NCI-H1105 (cell line): Measurements from ENCODE around the gene SLC5A1.
"Not testable (repeated sequence)": the region's sequence is repeated elsewhere in the genome, so short reads cannot be mapped to it uniquely, and the experiment has no call there.

Experiments used
- DNase-seq: peaks from one replicate; lab custom pipeline; 2025; lab: John Stamatoyannopoulos, UW

Gene SLC5A1

DNA sequence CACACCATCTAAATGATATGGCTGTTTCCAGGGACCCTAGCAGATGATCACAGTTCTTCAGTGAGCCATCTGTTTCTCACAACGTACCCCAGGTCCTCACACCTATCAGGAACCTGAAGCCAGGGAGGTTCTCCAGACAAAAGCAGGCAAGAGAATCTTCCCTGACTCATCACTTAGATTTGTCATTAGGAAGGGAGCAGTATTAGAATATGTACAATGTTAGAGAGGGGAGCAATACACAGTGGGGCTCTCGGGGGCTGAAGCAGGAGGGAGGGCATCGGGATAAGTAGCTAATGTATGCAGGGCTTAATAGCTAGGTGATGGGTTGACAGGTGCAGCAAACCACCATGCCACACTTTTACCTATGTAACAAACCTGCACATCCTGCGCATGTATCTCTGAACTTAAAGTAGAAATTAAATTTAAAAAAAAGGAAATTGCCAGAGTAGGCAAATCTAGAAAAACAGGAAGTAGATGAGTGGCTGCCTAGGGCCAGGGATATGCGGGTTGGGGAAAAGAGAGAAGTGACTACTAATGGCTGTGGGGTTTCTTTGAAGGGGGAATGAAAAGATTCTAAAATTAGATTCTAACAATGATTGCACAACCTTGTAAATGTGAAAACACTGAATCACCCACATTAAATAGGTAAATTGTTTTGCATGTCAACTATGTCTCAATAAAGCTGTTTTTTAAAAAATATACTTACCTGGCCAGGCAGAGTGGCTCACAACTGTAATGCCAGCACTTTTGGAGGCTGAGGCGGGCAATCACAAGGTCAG lies 101.6 kb downstream of the SLC5A1 start:
- no peak for DNase-seq

DNA sequence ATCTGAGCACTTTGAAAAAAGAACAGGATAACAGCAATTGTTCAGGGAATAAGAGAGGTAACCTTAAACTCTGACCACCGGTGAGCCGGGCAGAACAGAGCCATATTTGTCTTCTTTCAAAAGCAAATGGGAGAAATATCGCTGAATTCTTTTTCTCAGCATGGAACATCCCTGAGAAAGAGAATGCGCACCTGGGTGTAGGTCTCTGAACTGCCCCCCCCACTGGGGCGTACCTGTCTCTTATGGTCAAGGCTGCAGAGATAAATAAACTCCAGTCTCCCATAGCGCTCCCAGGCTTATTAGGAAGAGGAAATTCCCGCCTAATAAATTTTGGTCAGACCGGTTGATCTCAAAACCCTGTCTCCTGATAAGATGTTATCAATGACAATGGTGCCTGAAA lies 104.1 kb downstream of the SLC5A1 start:
- DNase-seq: not testable (repeated sequence)

DNA sequence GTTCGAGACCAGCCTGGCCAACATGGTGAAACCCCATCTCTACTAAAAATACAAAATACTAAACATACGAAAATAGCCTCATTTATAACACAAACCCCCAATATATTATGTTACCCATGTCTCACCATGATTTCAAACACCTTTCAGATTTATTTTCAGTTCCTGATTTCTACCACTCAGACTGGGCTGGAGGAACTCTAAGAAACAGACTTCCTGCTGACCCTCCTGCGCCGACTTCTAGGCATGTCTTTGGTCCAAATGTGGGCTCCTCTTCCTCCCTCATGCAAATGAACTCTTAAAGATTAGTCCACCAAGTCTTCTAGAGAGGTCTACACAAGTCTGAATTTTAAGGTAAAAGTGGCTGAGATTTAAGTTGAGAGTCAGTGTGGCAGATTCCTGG lies 105.3 kb downstream of the SLC5A1 start:
- DNase-seq: not testable (repeated sequence)

DNA sequence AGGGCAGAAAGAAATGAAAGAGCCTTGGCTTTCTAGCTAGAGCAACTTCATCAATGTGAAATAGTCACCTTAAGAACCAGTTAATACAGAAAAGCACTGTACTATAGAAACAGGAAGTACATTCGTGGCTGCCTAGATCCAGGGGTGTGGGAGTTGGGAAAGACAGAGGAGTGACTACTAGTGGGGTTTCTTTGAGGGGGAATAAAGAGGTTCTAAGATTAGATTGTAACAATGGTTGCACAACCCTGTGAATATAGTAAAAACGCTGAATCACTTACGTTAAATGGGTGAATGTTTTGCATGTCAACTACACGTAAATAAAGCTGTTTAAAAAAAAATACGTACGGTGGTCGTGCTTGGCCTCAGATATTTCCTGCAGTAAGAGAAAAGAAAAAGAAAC lies 107.6 kb downstream of the SLC5A1 start:
- DNase-seq: not testable (repeated sequence)

DNA sequence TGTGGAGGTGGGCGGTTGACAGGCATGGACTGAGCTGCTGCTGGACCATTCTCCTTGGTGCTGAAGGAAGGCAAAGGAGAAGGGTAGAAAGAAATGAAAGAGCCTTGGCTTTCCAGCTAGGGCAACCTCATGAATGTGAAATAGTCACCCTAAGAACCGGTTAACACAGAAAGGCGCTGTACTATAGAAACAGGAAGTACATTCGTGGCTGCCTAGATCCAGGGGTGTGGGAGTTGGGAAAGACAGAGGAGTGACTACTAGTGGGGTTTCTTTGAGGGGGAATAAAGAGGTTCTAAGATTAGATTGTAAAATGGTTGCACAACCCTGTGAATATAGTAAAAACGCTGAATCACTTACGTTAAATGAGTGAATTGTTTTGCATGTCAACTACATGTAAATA lies 108.6 kb downstream of the SLC5A1 start:
- DNase-seq: not testable (repeated sequence)

DNA sequence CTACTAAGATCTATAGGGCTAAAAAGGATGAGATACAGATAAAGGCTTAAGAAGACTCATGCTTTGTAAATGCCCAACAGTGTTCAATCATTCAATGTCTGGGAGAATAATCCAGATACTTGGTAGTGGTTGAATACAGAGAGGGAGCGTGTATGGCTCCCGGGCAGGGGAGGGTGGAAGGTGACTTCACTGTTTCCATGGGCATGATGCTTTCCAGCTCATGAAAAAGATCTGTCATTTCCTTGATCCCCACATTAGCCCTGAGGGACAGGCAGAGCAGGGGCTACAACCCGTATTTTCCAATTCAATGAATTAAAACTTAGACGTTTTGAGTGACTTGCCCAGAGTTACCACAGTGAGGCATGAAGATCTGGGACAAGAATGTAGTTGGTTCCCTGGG lies 111.7 kb downstream of the SLC5A1 start:
- not testable (repeated sequence) for DNase-seq

DNA sequence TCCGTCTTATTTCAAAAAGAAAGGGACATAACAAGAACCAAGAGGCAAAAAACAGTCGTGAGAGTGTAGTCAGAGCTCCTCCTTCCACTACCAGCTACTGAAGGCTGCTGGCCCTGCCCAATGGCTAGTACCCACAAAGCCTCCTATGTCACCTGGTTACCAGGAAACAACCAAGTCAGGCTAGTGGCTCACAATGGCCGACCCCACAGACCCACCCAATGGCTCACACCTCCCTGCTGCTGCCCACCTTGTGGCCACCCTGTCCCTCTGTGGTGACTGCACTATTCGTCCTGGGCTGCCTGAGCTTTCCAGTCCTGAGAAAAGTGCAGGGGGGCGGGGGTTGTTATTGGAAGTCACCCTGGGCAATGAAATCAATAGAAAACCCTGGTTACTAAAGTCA lies 114.6 kb downstream of the SLC5A1 start:
- DNase-seq: not testable (repeated sequence)

DNA sequence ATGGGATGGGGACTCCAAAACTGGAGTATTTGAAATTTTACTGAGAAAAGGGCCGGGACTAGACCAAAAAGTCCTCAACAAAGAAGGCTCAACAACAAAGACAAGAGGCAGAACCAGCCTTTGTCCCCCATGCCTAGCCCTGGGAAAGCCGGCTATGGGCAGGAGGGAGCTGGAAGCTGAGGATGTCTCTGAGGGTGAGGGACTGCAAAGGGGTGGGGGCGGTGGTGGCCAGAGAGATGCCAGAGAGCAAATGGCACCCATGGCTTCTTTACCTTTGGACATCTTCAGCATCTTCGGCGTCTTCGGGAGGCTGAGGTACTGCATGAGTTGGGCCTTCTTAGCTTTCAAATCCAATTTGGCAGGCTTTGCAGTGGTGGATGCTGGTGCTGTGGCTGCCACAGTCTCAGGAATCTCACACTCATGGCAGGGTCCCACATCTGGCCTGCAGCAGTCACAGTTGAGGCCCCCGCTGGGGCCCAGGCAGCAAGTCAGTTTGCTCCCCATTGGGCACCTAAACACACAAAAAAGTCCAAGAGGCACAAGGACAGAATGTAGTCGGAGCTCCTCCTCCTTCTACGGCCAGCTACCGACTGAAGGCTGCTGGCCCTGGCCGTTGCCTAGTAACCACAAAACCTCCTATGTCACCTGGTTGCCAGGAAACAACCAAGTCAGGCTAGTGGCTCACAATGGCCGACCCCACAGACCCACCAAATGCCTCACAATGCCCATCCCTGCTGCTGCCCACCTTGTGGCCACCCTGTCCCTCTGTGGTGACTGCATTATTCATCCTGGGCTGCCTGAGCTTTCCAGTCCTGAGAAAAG lies 115.9 kb downstream of the SLC5A1 start, which contains the start of gene C22orf42:
Gene C22orf42, minus strand, starts transcription at position 592 of the 822 bp plus-strand sequence. Its CDS starts 88 bp downstream, at position 504.
- DNase-seq: no peak

DNA sequence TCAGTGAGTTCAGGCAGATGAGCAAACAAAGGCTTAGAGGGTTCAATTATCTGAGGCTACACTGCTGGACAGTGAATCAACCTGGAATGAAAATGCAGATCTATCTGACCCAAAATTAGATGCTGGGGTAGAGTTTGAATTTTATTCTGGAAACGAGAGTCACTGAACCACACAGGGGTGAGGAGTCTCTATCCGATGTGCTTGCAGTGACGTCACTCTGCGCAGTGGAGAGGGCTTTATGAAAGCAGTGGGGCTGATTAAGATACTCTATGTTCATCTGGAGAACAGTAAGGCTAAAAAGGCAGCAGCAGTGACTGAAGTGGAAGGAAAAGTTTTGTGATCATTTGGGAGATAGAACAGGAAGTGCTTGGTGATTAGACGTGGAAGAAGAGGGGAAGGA lies 117.3 kb downstream of the SLC5A1 start:
- not testable (repeated sequence) for DNase-seq
